PFSK-1 (cell line): ENCODE data around the gene NDUFA11.

Experiments used
- POLR2AphosphoS5 ChIP-seq: IDR thresholded peaks from 2 replicates; pipeline ENCODE4 v1.6.1; 2012; ENCODE audit warnings: low read depth, mild to moderate bottlenecking, control low read depth, low read length, moderate library complexity
- REST ChIP-seq, 2 experiments: IDR thresholded peaks; 2 replicates each; pipeline versions ENCODE4 v1.6.1 to v1.8.0; 2011 to 2012; ENCODE audit warnings: low read depth in 2 of 2, low read length in 2 of 2, control low read depth in 1 of 2, inconsistent platforms in 1 of 2, mild to moderate bottlenecking in 1 of 2, moderate library complexity in 1 of 2; ENCODE audit not compliant: insufficient read depth in 1 of 2
- SIN3A ChIP-seq: IDR thresholded peaks from 2 replicates; pipeline ENCODE4 v1.6.1; 2012; ENCODE audit warnings: mild to moderate bottlenecking, low read length, moderate library complexity, borderline replicate concordance; ENCODE audit not compliant: insufficient read depth
- TAF1 ChIP-seq: IDR thresholded peaks from 2 replicates; pipeline ENCODE4 v1.6.1; 2012; ENCODE audit warnings: low read length, control low read depth, borderline replicate concordance; ENCODE audit not compliant: insufficient read depth

- TF ChIP-seq POLR2AphosphoS5: no peak
- no peak for TF ChIP-seq SIN3A
- TF ChIP-seq TAF1: no peak
- no peak for TF ChIP-seq REST (IDR thresholded peaks at IDR 0.05; ENCODE audit: insufficient read depth in 1 of 2, low read depth in 2 of 2, low read length in 2 of 2)
These were observed 30.4 kb upstream of the NDUFA11 start for GRCh38 chr19:5934069-5934401.
